K562 (cell line): Measurements from ENCODE around the gene RGS12. TPM values are rescaled to one million over a fixed set of nuclear protein-coding genes. Genes with fewer than 3 reads are reported as not detected.

Experiments
- ATAC-seq: fragments of 200-7000 bp; cut with Tn5 transposase; 3 replicates; pipeline ENCODE4 v1.9.1; 2020; ENCODE audit warnings: moderate library complexity
- BruUV-seq: library from RNA; stranded (reverse); fragments of 400-500 nt; replicated peaks from 2 replicates; lab custom pipeline; 2021; lab: Mats Ljungman, UMichigan
- CTCF ChIA-PET: fragments of 300-600 bp; formaldehyde crosslinking; extraction: SDS; loops from one replicate; lab custom pipeline; 2021; ENCODE audit warnings: low intra/inter-chr PET ratio; lab: Yijun Ruan, JAX
- POLR2A ChIA-PET: fragments of 300-600, 350-650 bp; sonication (Branson Sonifier 250); formaldehyde crosslinking; extraction: SDS; loops from one replicate; lab custom pipeline; 2021; ENCODE audit warnings: antibody characterized with exemption, inconsistent platforms; lab: Yijun Ruan, JAX
- DNase-seq, 4 experiments: peaks; one replicate each; pipeline versions ENCODE4 v3.0.0 to v3.0.0-alpha.2; 2011 to 2018; ENCODE audit warnings: low spot score in 3 of 4, mixed read lengths in 3 of 4; ENCODE audit errors: extremely low read depth in 1 of 4
- FAIRE-seq: peaks from 2 replicates; lab custom pipeline; 2011; peaks lifted over from hg19 to GRCh38; lab: Jason Lieb, UNC
- H2AFZ ChIP-seq: 2 replicates; pipeline ENCODE4 v1.6.0; 2011; ENCODE audit warnings: low read depth, low read length, control low read depth, inconsistent platforms
- H3K27ac ChIP-seq: fragments of 200-600 bp; 3 replicates; pipeline ENCODE4 v1.8.0; 2011; ENCODE audit warnings: low read depth, mild to moderate bottlenecking, control low read depth, inconsistent platforms, low read length, moderate library complexity, mixed read lengths; ENCODE audit errors: extremely low read depth
- H3K27me3 ChIP-seq, 2 experiments: fragments of 300-600 bp in 1 of 2; 2 replicates in 1 of 2; 3 replicates in 1 of 2; pipeline versions ENCODE4 v1.6.0 to v1.8.0; 2011; ENCODE audit warnings: inconsistent platforms in 2 of 2, low read length in 2 of 2, mild to moderate bottlenecking in 1 of 2, mixed read lengths in 1 of 2, moderate library complexity in 1 of 2; ENCODE audit not compliant: control insufficient read depth in 2 of 2, insufficient read depth in 2 of 2
- H3K36me3 ChIP-seq: fragments of 300-600 bp; 3 replicates; pipeline ENCODE4 v1.8.0; 2011; ENCODE audit warnings: mild to moderate bottlenecking, low read length, inconsistent platforms; ENCODE audit not compliant: control insufficient read depth, insufficient read depth
- H3K4me1 ChIP-seq, 2 experiments: fragments of 200-600 bp in 1 of 2; replicated peaks in 1 of 2; 2 replicates in 1 of 2; 3 replicates in 1 of 2; pipeline versions ENCODE4 v1.5.1 to v1.8.0; 2011; ENCODE audit warnings: inconsistent platforms in 2 of 2, low read length in 2 of 2, mild to moderate bottlenecking in 1 of 2, mixed read lengths in 1 of 2, moderate library complexity in 1 of 2; ENCODE audit not compliant: control insufficient read depth in 2 of 2, insufficient read depth in 2 of 2
- H3K4me2 ChIP-seq: 2 replicates; pipeline ENCODE4 v1.6.1; 2011; ENCODE audit warnings: low read length, control low read depth, inconsistent platforms, mixed read lengths; ENCODE audit not compliant: insufficient read depth
- H3K4me3 ChIP-seq: fragments of 200-600 bp; sonication (generic), shearing (Covaris generic); 2 replicates; pipeline ENCODE4 v1.5.1; 2016; ENCODE audit warnings: control low read depth, inconsistent platforms
- H3K79me2 ChIP-seq: fragments of 200-600 bp; 3 replicates; pipeline ENCODE4 v1.8.0; 2011; ENCODE audit warnings: low read length, inconsistent platforms; ENCODE audit not compliant: control insufficient read depth, insufficient read depth
- H3K9ac ChIP-seq, 2 experiments: 2 replicates each; pipeline versions ENCODE4 v1.6.0 to v1.6.1; 2011; ENCODE audit warnings: low read depth in 2 of 2, low read length in 2 of 2, control low read depth in 1 of 2, inconsistent platforms in 1 of 2, mild to moderate bottlenecking in 1 of 2, mixed read lengths in 1 of 2; ENCODE audit not compliant: insufficient read depth in 1 of 2
- H3K9me1 ChIP-seq: one replicate; pipeline ENCODE4 v1.6.0; 2011; ENCODE audit warnings: inconsistent platforms, mild to moderate bottlenecking, low read length, moderate library complexity; ENCODE audit not compliant: control insufficient read depth, insufficient read depth
- H3K9me3 ChIP-seq: replicated peaks from 2 replicates; pipeline ENCODE4 v1.5.1; 2011; ENCODE audit warnings: low read depth, low read length, inconsistent platforms; ENCODE audit not compliant: control insufficient read depth, insufficient read depth
- H4K20me1 ChIP-seq: replicated peaks from 2 replicates; pipeline ENCODE4 v1.6.1; 2011; ENCODE audit warnings: low read length, inconsistent platforms, mixed read lengths; ENCODE audit not compliant: control insufficient read depth, insufficient read depth
- ARID1B ChIP-seq: fragments of 450-650 bp; IDR thresholded peaks from 2 replicates; pipeline ENCODE4 v1.6.1; 2016; ENCODE audit warnings: antibody characterized with exemption, mild to moderate bottlenecking, inconsistent platforms
- ARID2 ChIP-seq: fragments of 450-650 bp; IDR thresholded peaks from 2 replicates; pipeline ENCODE4 v1.6.1; 2017; ENCODE audit warnings: antibody characterized with exemption, mild to moderate bottlenecking
- ATF7 ChIP-seq: fragments of 450-650 bp; IDR thresholded peaks from 2 replicates; pipeline ENCODE4 v1.7.1; 2014; ENCODE audit warnings: mild to moderate bottlenecking, moderate library complexity
- CBFA2T2 ChIP-seq: fragments of 450-650 bp; conservative IDR thresholded peaks from 2 replicates; pipeline ENCODE4 v1.6.1; 2017; ENCODE audit warnings: mild to moderate bottlenecking
- CUX1 ChIP-seq: fragments of 200-800 bp; sonication (Bioruptor generic); IDR thresholded peaks from 2 replicates; pipeline ENCODE4 v1.6.1; 2016; ENCODE audit warnings: missing genetic modification characterization, missing compliant biosample characterization
- ESRRA ChIP-seq: fragments of 450-650 bp; IDR thresholded peaks from 2 replicates; pipeline ENCODE4 v1.6.1; 2014; ENCODE audit warnings: low read depth, mild to moderate bottlenecking, moderate library complexity, borderline replicate concordance
- HMG20B ChIP-seq: fragments of 250-450 bp; sonication (Bioruptor Pico); IDR thresholded peaks from 2 replicates; pipeline ENCODE4 v1.5.0; 2021; ENCODE audit warnings: mild to moderate bottlenecking
- HMGN3 ChIP-seq: IDR thresholded peaks from 2 replicates; pipeline ENCODE4 v1.6.1; 2011; ENCODE audit warnings: borderline replicate concordance, low read depth, mild to moderate bottlenecking, mixed read lengths, low read length; ENCODE audit not compliant: insufficient read length; ENCODE audit errors: extremely low read depth
- IRF2 ChIP-seq: sonication (generic); formaldehyde crosslinking; IDR thresholded peaks from 2 replicates; pipeline ENCODE4 v1.8.1; 2022; ENCODE audit warnings: mild to moderate bottlenecking, missing genetic modification reagents
- LCOR ChIP-seq: sonication (generic); formaldehyde crosslinking; IDR thresholded peaks from 2 replicates; pipeline ENCODE4 v1.8.0; 2022; ENCODE audit warnings: mild to moderate bottlenecking, missing genetic modification reagents
- POLR2AphosphoS5 ChIP-seq: IDR thresholded peaks from 2 replicates; pipeline ENCODE4 v1.6.1; 2011; ENCODE audit warnings: mild to moderate bottlenecking, low read depth, low read length, moderate library complexity; ENCODE audit not compliant: control insufficient read depth, insufficient read depth
- RFX7 ChIP-seq: fragments of 250-450 bp; sonication (Bioruptor Pico); IDR thresholded peaks from 2 replicates; pipeline ENCODE4 v1.5.1; 2021; ENCODE audit warnings: mild to moderate bottlenecking
- STAT5B ChIP-seq: fragments of 250-450 bp; sonication (Bioruptor Pico); IDR thresholded peaks from 2 replicates; pipeline ENCODE4 v1.8.0; 2021; ENCODE audit warnings: mild to moderate bottlenecking, inconsistent platforms
- TEAD2 ChIP-seq: fragments of 450-650 bp; IDR thresholded peaks from 2 replicates; pipeline ENCODE4 v1.6.1; 2016; ENCODE audit warnings: missing genetic modification characterization, control low read depth, missing compliant biosample characterization
- WHSC1 ChIP-seq: IDR thresholded peaks from one replicate; pipeline ENCODE4 v1.6.1; 2012; ENCODE audit warnings: low read length, control low read depth, inconsistent platforms
- ZNF696 ChIP-seq: fragments of 250-450 bp; sonication (Bioruptor Pico); conservative IDR thresholded peaks from 2 replicates; pipeline ENCODE4 v1.4.0; 2020; ENCODE audit warnings: mild to moderate bottlenecking, moderate library complexity
- WGBS: fragments of 100-300 bp; shearing (Covaris generic); methylation state at CpG from one replicate; pipeline ENCODE4 v1.1.6; 2016; ENCODE audit warnings: low coverage, mixed read lengths; ENCODE audit not compliant: insufficient coverage; ENCODE audit errors: missing lambda C conversion rate; 5-methylcytosine and 5-hydroxymethylcytosine counted together
- in situ Hi-C: fragments of 300-500 bp; cut with MboI; formaldehyde crosslinking; loops from 4 replicates; pipeline ENCODE4 v1.15.0; 2018; ENCODE audit warnings: inconsistent platforms, mixed read lengths
- intact Hi-C: fragments of 100-400 bp; cut with micrococcal nuclease; formaldehyde crosslinking; loops from 2 replicates; pipeline ENCODE4 v1.14.2; 2022
- polyA plus RNA-seq, 8 experiments: library from polyadenylated mRNA; depleted of rRNA in 4 of 8; stranded (reverse) in 5 of 8; unstranded in 3 of 8; fragments of >200 nt; fragmentation: Nextera tagmentation in 2 of 8; fragmentation: Illumina TruSeq in 1 of 8; extraction: Ambion mirVana in 2 of 8; extraction: Trizol in 1 of 8; gene quantifications; 2 replicates each; pipeline versions ENCODE4 v1.2.1 to v1.2.3, GENCODE V29; 2011 to 2014; ENCODE audit warnings: inconsistent platforms in 1 of 8, missing spikeins in 1 of 8
- total RNA-seq, 7 experiments: library from RNA; depleted of rRNA in 6 of 7; stranded (reverse); fragments of >200 nt in 6 of 7; fragmentation: Illumina TruSeq in 2 of 7; extraction: Trizol in 2 of 7; gene quantifications; 2 replicates each; pipeline versions ENCODE4 v1.2.1 to v1.2.3, GENCODE V29; 2011 to 2021; ENCODE audit warnings: low replicate concordance in 1 of 7
- TF ChIP-seq, protein P1 (sequence below): sonication (generic); IDR thresholded peaks from 2 replicates; pipeline ENCODE4 v1.6.1; 2016

Gene RGS12
- total and polyA plus RNA-seq, 9 of the 15 experiments (the other 6 are each of a cell fraction or from before 2014, with no cell fraction given) = 0.30 to 8.8 (median 5.5) TPM

DNA sequence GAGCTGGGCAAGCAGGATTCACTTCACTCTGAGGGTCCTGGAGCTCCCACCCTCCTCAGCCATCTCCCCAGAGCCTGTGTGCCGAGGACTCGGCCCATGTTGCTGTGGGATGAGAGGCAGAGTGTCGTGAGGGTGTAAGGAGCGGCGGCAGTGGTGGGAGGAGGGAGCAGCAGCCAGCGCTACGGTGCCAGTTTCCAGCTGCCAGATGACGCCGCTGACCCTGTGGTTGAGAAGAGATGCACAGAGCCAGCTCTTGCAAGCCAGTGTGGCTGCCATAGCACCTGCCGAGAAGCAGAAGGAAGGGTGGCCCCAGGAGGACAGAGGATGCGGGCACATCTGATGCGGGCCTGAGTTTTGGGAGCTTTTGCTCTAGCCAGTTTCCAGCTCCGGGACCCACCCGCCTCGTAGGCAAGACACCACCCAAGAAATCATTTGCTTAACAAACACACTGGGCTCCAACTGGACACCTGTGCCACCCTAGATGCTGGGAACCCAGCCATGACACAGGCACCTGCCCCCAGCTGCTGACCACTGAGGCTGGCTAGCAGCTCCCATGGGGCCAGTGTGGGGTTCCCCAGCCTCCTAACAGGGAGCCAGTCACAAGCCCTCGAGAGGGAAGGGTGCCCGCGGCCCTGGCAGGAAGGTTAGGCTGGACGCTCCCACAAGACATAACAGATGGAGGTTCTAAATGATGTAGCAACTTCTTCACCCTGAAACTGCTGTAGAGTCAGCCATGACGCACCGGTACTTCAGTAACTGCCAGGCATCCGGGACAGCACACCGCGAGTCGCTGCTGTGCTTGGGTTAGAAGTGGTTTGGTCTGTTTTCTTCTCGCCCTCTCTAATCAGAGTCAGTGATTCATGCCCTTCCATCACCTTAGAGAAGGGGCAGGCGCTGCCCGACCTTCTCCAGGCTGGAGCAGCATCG lies 35.0 kb upstream of the RGS12 start:
- Histone ChIP-seq H2AFZ (no peak overlapping the region), H3K36me3 (no peaks in the 10 kb centered on the region), H3K4me1 (peaks cover 0 to 21% of the 10 kb centered on the region in 2 experiments; a peak in 2 of 5 replicates), H3K9me1 (no peaks in the 10 kb centered on the region), H3K4me2 (no peak overlapping the region), H3K27ac (no peak overlapping the region), H3K27me3 (peaks cover 37 to 88% of the 10 kb centered on the region in 2 experiments), H3K4me3 (no peak overlapping the region), H3K9ac (no peak overlapping the region), H3K9me3 (no peaks in the 10 kb centered on the region), H4K20me1 (peaks cover 11% of the 10 kb centered on the region), H3K79me2 (no peaks in the 10 kb centered on the region)
- CTCF ChIA-PET = no interaction called here
- in situ Hi-C loops = no loop called here
- ATAC-seq = no peak
- POLR2A ChIA-PET = interaction anchor here (0.7 to 1.2 kb wide), 4 partner anchors 9 to 31 kb away, joined by 3 read pairs; partner anchors contain the start of gene MSANTD1
- DNase-seq = no peak
- intact Hi-C loops = no loop called here
- FAIRE-seq = no peak
- BruUV-seq = no TSS peak
- 11% methylated on average over 29 of the region's 29 CpGs for WGBS
- TF ChIP-seq IRF2 = no peak
- TF ChIP-seq CBFA2T2 = no peak
- TF ChIP-seq, protein P1, sequence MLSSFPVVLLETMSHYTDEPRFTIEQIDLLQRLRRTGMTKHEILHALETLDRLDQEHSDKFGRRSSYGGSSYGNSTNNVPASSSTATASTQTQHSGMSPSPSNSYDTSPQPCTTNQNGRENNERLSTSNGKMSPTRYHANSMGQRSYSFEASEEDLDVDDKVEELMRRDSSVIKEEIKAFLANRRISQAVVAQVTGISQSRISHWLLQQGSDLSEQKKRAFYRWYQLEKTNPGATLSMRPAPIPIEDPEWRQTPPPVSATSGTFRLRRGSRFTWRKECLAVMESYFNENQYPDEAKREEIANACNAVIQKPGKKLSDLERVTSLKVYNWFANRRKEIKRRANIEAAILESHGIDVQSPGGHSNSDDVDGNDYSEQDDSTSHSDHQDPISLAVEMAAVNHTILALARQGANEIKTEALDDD = no peak
- no peak for TF ChIP-seq ATF7
- TF ChIP-seq STAT5B (CRISPR knock-in tag) = no peak
- TF ChIP-seq ARID2 = no peak
- no peak for TF ChIP-seq HMGN3
- TF ChIP-seq LCOR (CRISPR knock-in tag) = no peak
- no peak for TF ChIP-seq ESRRA
- TF ChIP-seq RFX7 (CRISPR knock-in tag) = no peak
- TF ChIP-seq HMG20B = no peak
- no peak for TF ChIP-seq WHSC1
- TF ChIP-seq ZNF696 = no peak
- no peak for TF ChIP-seq ARID1B
- TF ChIP-seq TEAD2 (tag) = no peak
- TF ChIP-seq POLR2AphosphoS5 = no peak
- no peak for TF ChIP-seq CUX1 (CRISPR knock-in tag)
